ENCODE results near the gene CD300A. TPM values are rescaled to one million over a fixed set of nuclear protein-coding genes. Genes with fewer than 3 reads are reported as not detected.

Gene CD300A
- total RNA-seq, 1 donor from 2014 or later: 19.0 TPM

- peak; percentile 97 for DNase-seq (ENCODE audit: low spot score)
Measured at GRCh38 chr17:74454197-74455024, 12.0 kb upstream of the CD300A start.

DNA sequence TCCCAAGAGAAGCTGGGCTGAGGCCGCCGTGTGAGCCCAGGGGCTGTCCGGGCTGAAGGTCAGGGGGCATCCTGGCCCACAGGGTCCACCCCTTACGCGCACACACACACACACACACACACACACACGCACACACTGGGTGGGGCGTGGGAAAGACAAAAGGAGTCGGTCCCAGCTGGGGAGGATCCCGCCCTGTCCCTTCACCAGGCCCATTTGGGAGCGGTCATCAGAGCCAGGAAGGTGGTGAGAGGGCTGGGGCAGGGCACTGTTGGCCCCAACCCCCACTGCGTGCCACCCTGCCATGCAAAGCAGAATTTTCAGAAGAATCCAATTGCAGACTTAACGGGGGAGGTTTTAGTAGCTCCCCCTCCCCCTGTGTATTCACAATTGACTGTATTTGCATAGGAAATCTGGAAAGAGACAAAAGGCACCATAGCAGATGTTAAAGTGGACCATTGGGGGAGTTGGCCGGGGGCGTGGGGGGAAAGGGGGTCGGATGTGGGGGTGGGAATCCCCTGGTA, 11.3 kb upstream of the CD300A start:
- no peak for DNase-seq (ENCODE audit: low spot score)

DNA sequence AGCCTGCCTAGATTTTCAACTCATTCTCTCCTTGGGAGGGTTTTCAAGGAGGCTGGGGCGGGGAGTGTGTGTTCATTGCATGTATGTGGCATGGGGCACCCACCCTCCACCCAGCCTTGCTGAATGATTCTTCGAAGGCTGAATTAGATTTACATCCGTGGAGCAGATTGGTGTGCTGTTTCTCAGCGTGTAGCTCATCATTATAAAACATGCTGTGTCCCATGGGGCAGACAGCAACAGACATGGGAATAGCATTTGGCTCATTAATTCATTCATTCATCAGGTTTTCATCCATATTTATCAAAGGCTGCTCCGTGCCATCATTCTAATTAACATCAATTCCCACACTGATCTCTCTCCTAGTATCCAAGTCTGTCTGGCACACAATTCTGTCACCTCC, 10.6 kb upstream of the CD300A start:
- no peak for DNase-seq (ENCODE audit: low spot score)

- no peak for DNase-seq (ENCODE audit: low spot score)
Measured at GRCh38 chr17:74457146-74457819, 9.2 kb upstream of the CD300A start.

DNA sequence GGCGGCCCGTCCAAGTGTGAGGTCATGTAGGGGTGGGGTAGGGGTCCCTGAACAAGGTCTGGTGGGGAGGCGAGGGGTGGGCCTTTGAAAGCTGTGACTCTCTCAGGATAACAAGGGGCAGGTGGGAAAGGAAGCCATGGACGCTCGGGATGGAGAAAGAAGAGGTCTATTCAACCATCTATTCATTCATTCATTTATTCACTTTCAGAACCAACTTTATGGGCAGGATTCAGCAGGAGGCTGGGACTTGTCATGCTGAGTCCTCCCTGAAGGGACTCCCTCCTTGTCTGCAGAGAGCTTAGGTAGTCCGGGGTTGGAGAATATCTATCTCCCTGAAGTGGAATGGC, 8.6 kb upstream of the CD300A start:
- no peak for DNase-seq (ENCODE audit: low spot score)

DNA sequence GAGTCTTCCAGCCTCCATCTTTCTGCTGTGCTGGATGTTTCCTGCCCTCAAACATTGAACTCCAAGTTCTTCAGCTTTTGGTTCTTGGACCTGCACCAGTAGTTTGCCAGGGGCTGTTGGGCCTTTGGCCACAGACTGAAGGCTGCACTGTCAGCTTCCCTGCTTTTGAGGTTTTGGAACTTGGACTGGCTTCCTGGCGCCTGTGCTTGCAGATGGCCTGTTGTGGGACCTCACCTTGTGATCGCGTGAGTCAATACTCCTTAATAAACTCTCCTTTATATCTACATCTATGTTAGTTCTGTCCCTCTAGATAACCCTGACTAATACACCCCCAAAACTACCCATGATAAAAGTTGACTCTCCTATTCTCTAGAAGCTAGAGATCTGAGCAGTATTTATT, 7.6 kb upstream of the CD300A start:
- DNase-seq (ENCODE audit: low spot score): no peak

DNA sequence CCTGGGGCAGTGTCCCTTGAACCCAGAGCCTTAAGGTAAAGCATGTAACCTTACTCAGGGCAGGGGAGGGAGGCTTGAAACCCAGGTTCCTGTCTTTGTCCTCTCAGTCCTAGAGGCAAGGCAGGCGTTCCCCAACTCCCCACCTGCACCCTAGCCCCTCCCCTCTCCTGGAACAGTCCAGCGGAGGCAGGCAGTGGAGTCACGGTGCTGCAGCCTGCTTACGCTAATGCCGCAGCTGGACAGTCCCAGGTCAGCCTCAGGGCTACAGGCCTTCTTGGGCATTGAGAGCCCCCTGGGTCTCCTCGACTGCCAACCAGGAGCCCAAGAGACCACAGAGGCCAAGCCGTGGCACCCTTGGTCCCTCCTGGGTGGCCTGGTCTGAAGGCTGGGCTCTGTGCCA, 6.8 kb upstream of the CD300A start:
- no peak for DNase-seq (ENCODE audit: low spot score)

- DNase-seq (ENCODE audit: low spot score): no peak
Measured at GRCh38 chr17:74460241-74460640, 6.2 kb upstream of the CD300A start.

GRCh38 chr17:74460996-74461395, 5.4 kb upstream of the CD300A start:
- no peak for DNase-seq (ENCODE audit: low spot score)

- no peak for DNase-seq (ENCODE audit: low spot score)
Measured at GRCh38 chr17:74461611-74462010, 4.8 kb upstream of the CD300A start.

- no peak for DNase-seq (ENCODE audit: low spot score)
Measured at GRCh38 chr17:74464730-74465377, 1.6 kb upstream of the CD300A start.

GRCh38 chr17:74465378-74466110, 890 bp upstream of the CD300A start:
- no peak for DNase-seq (ENCODE audit: low spot score)

GRCh38 chr17:74466828-74467184, 372 bp downstream of the CD300A start:
- no peak for DNase-seq (ENCODE audit: low spot score)

GRCh38 chr17:74467221-74467951, 952 bp downstream of the CD300A start:
- no peak for DNase-seq (ENCODE audit: low spot score)

GRCh38 chr17:74471341-74471740, 4.9 kb downstream of the CD300A start:
- DNase-seq (ENCODE audit: low spot score): no peak

- no peak for DNase-seq (ENCODE audit: low spot score)
Measured at GRCh38 chr17:74472890-74473289, 6.5 kb downstream of the CD300A start.

DNA sequence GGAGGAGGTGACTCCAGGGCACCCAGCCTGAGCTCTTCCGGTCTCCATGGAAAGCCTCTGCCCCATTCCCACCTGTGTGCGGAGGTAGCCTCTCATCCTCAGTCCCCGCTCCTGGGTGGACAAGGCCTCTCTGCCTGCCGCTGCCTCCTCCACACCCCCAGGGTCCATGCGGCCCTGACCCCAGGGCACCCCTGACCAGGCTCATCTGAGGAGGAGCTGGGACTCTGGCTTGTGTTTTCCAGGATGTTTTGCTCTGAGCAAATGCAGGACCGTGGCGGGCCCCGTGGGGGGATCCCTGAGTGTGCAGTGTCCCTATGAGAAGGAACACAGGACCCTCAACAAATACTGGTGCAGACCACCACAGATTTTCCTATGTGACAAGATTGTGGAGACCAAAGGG, 6.9 kb downstream of the CD300A start:
- DNase-seq (ENCODE audit: low spot score): no peak

- no peak for DNase-seq (ENCODE audit: low spot score)
Measured at GRCh38 chr17:74474043-74474792, 7.8 kb downstream of the CD300A start.

DNA sequence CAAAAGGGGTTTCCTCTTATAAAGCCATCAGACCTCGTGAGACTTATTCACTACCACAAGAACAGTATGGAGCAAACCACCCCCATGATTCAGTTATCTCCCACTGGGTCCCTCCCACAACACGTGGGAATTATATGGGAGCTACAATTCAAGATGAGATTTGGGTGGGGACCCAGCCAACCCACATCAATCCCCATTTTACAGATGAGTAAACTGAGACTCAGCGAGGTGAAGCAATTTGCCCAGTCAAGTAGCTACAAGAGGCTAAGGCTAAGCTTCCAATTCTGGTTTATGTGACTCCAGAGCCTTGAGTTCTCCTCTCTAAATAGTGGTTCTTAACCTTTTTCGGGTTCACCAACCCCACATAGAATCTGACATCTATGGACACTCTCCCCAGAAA, 8.8 kb downstream of the CD300A start:
- DNase-seq (ENCODE audit: low spot score): no peak

- DNase-seq (ENCODE audit: low spot score): no peak
Measured at GRCh38 chr17:74477411-74477810, 11.0 kb downstream of the CD300A start.

All from mesenteric fat pad (tissue), 1 donor.